MM.1S (cell line): Measurements from ENCODE around the gene CASP2.
A peak's percentile ranks its signal among the peaks of the same experiment; 100 is the strongest.

Experiments used
- DNase-seq: peaks from one replicate; pipeline ENCODE4 v3.0.0-alpha.2; 2015
- H2AFZ ChIP-seq: fragments of 300-600 bp; sonication (generic); 2 replicates; pipeline ENCODE4 v1.6.0; 2016; ENCODE audit warnings: antibody characterized with exemption, low read length
- H3F3A ChIP-seq: fragments of 300-600 bp; sonication (generic); 2 replicates; pipeline ENCODE4 v1.6.1; 2016; ENCODE audit warnings: mild to moderate bottlenecking, antibody characterized with exemption, low read length, moderate library complexity, mixed read lengths; ENCODE audit not compliant: insufficient read depth
- H3K27ac ChIP-seq: fragments of 300-600 bp; sonication (generic); 2 replicates; pipeline ENCODE4 v1.5.1; 2016; ENCODE audit warnings: mild to moderate bottlenecking, low read length
- H3K27me3 ChIP-seq: fragments of 300-600 bp; sonication (generic); replicated peaks from 2 replicates; pipeline ENCODE4 v1.6.0; 2016; ENCODE audit warnings: low read length; ENCODE audit not compliant: insufficient read depth
- H3K36me3 ChIP-seq: fragments of 300-600 bp; sonication (generic); replicated peaks from 2 replicates; pipeline ENCODE4 v1.6.1; 2016; ENCODE audit warnings: mild to moderate bottlenecking, low read length, mixed read lengths; ENCODE audit not compliant: insufficient read depth
- H3K4me1 ChIP-seq: fragments of 300-600 bp; sonication (generic); 2 replicates; pipeline ENCODE4 v1.6.1; 2016; ENCODE audit warnings: low read length, mixed read lengths
- H3K4me2 ChIP-seq: fragments of 300-600 bp; sonication (generic); 2 replicates; pipeline ENCODE4 v1.6.0; 2016; ENCODE audit warnings: low read depth, low read length
- H3K4me3 ChIP-seq: fragments of 300-600 bp; sonication (generic); 2 replicates; pipeline ENCODE4 v1.5.1; 2016; ENCODE audit warnings: low read length, mixed read lengths
- H3K79me2 ChIP-seq: fragments of 300-600 bp; sonication (generic); 2 replicates; pipeline ENCODE4 v1.6.1; 2016; ENCODE audit warnings: mixed run types, low read length, mixed read lengths
- H3K9ac ChIP-seq: fragments of 300-600 bp; sonication (generic); 2 replicates; pipeline ENCODE4 v1.6.1; 2016; ENCODE audit warnings: low read length, mixed read lengths
- H3K9me2 ChIP-seq: fragments of 300-600 bp; sonication (generic); replicated peaks from 2 replicates; pipeline ENCODE4 v1.6.1; 2016; ENCODE audit warnings: mild to moderate bottlenecking, low read length, mixed read lengths; ENCODE audit not compliant: insufficient read depth
- H3K9me3 ChIP-seq: fragments of 300-600 bp; sonication (generic); replicated peaks from 2 replicates; pipeline ENCODE4 v1.6.1; 2016; ENCODE audit warnings: mild to moderate bottlenecking, low read length, mixed read lengths; ENCODE audit not compliant: insufficient read depth
- H4K20me1 ChIP-seq: fragments of 300-600 bp; sonication (generic); 2 replicates; pipeline ENCODE4 v1.6.1; 2016; ENCODE audit warnings: mild to moderate bottlenecking, low read length, moderate library complexity, mixed read lengths; ENCODE audit not compliant: insufficient read depth
- CTCF ChIP-seq: fragments of 300-600 bp; sonication (generic); IDR thresholded peaks from 2 replicates; pipeline ENCODE4 v1.5.1; 2016; ENCODE audit warnings: antibody characterized with exemption, low read length, mixed read lengths
- EZH2 ChIP-seq: fragments of 300-600 bp; sonication (generic); optimal IDR thresholded peaks from 2 replicates; pipeline ENCODE3; 2017; ENCODE audit warnings: low read depth, mild to moderate bottlenecking, antibody characterized with exemption, low read length, mixed read lengths
- EZH2phosphoT487 ChIP-seq: fragments of 300-600 bp; sonication (generic); IDR thresholded peaks from 2 replicates; pipeline ENCODE4 v1.6.1; 2018; ENCODE audit warnings: antibody characterized with exemption, low read length

Gene CASP2

GRCh38 chr7:143245123-143245522 is 43.0 kb upstream of the CASP2 start:
- H3K9me3 ChIP-seq = no peaks in the 10 kb centered on the region
- H3K9me2 ChIP-seq = no peaks in the 10 kb centered on the region
- no peak overlapping the region for H3K4me3 ChIP-seq
- no peak for TF ChIP-seq EZH2phosphoT487
- H3K79me2 ChIP-seq = no peaks in the 10 kb centered on the region
- H3K27ac ChIP-seq = no peak overlapping the region
- no peaks in the 10 kb centered on the region for H3K27me3 ChIP-seq
- no peak overlapping the region for H2AFZ ChIP-seq
- H3K9ac ChIP-seq = no peak overlapping the region
- no peak for DNase-seq
- peaks cover 9% of the 10 kb centered on the region for H3K4me1 ChIP-seq
- H3K36me3 ChIP-seq = no peaks in the 10 kb centered on the region
- H3K4me2 ChIP-seq = no peak overlapping the region
- no peaks in the 10 kb centered on the region for H4K20me1 ChIP-seq
- H3F3A ChIP-seq = no peaks in the 10 kb centered on the region

GRCh38 chr7:143247372-143247771 is 40.8 kb upstream of the CASP2 start:
- H3K9me3 ChIP-seq = no peaks in the 10 kb centered on the region
- no peaks in the 10 kb centered on the region for H3K79me2 ChIP-seq
- H3K4me1 ChIP-seq = peaks cover 28% of the 10 kb centered on the region
- no peak overlapping the region for H2AFZ ChIP-seq
- no peaks in the 10 kb centered on the region for H4K20me1 ChIP-seq
- no peak overlapping the region for H3K9ac ChIP-seq
- TF ChIP-seq CTCF = no peak
- no peak for TF ChIP-seq EZH2
- TF ChIP-seq EZH2phosphoT487 = no peak
- no peak overlapping the region for H3K4me3 ChIP-seq
- H3F3A ChIP-seq = no peaks in the 10 kb centered on the region
- H3K9me2 ChIP-seq = no peaks in the 10 kb centered on the region
- no peak overlapping the region for H3K27ac ChIP-seq
- no peak overlapping the region for H3K4me2 ChIP-seq
- DNase-seq = no peak
- no peaks in the 10 kb centered on the region for H3K36me3 ChIP-seq
- H3K27me3 ChIP-seq = no peaks in the 10 kb centered on the region

GRCh38 chr7:143248761-143249354 is 39.3 kb upstream of the CASP2 start:
- Histone ChIP-seq H3K4me3 (no peak overlapping the region), H3K9me3 (no peaks in the 10 kb centered on the region), H4K20me1 (no peaks in the 10 kb centered on the region), H3K79me2 (no peaks in the 10 kb centered on the region), H3K36me3 (no peaks in the 10 kb centered on the region), H3K4me2 (no peak overlapping the region), H3K9me2 (no peaks in the 10 kb centered on the region), H3K27ac (no peak overlapping the region), H3K27me3 (no peaks in the 10 kb centered on the region), H3F3A (no peaks in the 10 kb centered on the region), H3K4me1 (peaks cover 28% of the 10 kb centered on the region), H3K9ac (no peak overlapping the region), H2AFZ (no peak overlapping the region)
- no peak for DNase-seq
- TF ChIP-seq EZH2phosphoT487 (no peak), EZH2 (no peak), CTCF (no peak)

- DNase-seq = no peak
- Histone ChIP-seq H3K27me3 (no peaks in the 10 kb centered on the region), H3K27ac (no peak overlapping the region; the same call in 1 of the 2 replicates), H3K9me2 (no peaks in the 10 kb centered on the region), H3K9ac (no peak overlapping the region), H3K4me1 (peaks cover 28% of the 10 kb centered on the region), H3K36me3 (no peaks in the 10 kb centered on the region), H3K4me2 (peak overlapping the region; percentile 16), H3K9me3 (no peaks in the 10 kb centered on the region), H4K20me1 (no peaks in the 10 kb centered on the region), H3K4me3 (no peak overlapping the region), H3F3A (no peaks in the 10 kb centered on the region), H3K79me2 (no peaks in the 10 kb centered on the region), H2AFZ (no peak overlapping the region)
- TF ChIP-seq EZH2phosphoT487 = no peak
- no peak for TF ChIP-seq CTCF
- TF ChIP-seq EZH2 = no peak
Measured at GRCh38 chr7:143250199-143250598, 38.0 kb upstream of the CASP2 start.
